Measurements from ENCODE around the gene CCDC63.
"Not testable (repeated sequence)": the region's sequence is repeated elsewhere in the genome, so short reads cannot be mapped to it uniquely, and the experiment has no call there.

The CCDC63 gene

DNA sequence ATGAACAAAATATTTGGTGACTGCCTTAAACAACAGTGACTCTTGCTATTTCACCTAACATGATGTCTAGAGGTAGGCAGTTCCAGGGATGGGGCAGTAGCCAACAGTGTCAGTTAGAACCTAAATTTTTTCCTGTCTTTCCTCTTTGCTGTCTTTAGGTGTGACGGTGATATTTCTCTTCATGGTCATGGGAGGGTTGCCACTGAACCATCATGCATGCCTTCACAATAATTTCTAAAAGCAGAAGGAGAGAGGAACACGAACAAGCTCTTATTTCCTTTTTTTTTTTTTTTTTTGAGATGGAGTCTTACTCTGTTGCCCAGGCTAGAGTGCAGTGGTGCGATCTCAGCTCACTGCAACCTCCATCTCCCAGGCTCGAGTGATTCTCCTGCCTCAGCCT lies 2.4 kb downstream of the CCDC63 start:
- TF ChIP-seq, protein P1, sequence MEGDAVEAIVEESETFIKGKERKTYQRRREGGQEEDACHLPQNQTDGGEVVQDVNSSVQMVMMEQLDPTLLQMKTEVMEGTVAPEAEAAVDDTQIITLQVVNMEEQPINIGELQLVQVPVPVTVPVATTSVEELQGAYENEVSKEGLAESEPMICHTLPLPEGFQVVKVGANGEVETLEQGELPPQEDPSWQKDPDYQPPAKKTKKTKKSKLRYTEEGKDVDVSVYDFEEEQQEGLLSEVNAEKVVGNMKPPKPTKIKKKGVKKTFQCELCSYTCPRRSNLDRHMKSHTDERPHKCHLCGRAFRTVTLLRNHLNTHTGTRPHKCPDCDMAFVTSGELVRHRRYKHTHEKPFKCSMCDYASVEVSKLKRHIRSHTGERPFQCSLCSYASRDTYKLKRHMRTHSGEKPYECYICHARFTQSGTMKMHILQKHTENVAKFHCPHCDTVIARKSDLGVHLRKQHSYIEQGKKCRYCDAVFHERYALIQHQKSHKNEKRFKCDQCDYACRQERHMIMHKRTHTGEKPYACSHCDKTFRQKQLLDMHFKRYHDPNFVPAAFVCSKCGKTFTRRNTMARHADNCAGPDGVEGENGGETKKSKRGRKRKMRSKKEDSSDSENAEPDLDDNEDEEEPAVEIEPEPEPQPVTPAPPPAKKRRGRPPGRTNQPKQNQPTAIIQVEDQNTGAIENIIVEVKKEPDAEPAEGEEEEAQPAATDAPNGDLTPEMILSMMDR (IDR thresholded peaks at IDR 0.05; ENCODE audit: insufficient read depth, low read depth, low read length, missing control alignments) = no peak

DNA sequence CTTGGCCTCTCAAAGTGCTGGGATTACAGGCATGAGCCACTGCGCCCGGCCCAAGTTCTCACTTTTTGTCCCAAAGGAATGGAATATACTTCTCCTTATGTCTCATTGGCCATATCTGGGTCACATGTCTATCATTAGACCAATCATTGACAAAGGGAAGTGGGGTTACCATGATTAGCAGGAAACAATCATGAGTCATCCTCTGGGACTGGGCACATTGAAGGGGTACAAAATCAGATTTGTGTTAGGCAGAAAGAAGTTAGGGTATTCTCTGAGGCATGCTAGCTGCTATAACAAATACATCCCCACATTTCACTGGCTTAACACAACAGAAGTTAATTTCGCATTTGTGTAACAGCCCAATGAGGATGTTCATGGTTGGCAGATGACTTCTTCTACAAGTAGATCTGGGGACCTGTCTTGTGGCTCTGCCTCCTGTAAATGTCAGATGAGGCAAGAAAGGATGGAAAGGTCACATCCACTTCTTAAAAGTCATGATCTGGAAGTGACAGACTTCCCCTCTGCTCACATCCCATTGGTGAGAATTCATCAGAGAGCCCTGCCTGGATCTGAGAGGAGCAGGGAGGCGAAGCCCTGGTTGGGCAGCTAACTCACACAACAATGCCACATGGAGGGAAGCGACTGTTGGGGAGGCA lies 3.1 kb downstream of the CCDC63 start:
- DNase-seq (ENCODE audit: low read depth) = no peak
- no peak overlapping the region for H3K4me3 ChIP-seq (ENCODE audit: low read depth, low read length)
- TF ChIP-seq, protein P1 (IDR thresholded peaks at IDR 0.05; ENCODE audit: insufficient read depth, low read depth, low read length, missing control alignments) = no peak

More for the DNA sequence above, 2.4 kb downstream of the CCDC63 start:
- DNase-seq (ENCODE audit: low read depth) = no peak
- H3K4me3 ChIP-seq (ENCODE audit: low read depth, low read length) = no peak overlapping the region

DNA sequence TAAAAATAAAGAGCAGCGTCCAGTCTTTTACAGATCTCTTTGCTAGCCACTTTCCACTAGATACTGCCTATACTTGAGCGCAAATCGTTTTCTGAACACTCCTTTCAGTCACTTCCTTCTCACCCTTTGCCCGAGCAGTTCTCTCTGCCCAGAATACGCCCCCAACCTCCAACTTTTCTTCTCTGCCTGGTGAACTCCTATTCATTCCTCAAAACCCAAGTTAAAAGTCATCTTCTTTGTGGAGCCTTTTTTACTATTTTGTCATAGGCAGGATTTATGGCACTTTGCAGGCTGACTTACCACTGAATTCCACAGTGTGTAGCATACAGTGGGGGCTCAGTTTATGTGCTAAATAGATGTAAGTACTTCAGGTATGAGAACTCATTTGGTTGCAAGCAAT lies 4.0 kb downstream of the CCDC63 start:
- no peak overlapping the region for H3K4me3 ChIP-seq (ENCODE audit: low read depth, low read length)
- no peak for DNase-seq (ENCODE audit: low read depth)
- TF ChIP-seq, protein P1 (IDR thresholded peaks at IDR 0.05; ENCODE audit: insufficient read depth, low read depth, low read length, missing control alignments) = no peak

DNA sequence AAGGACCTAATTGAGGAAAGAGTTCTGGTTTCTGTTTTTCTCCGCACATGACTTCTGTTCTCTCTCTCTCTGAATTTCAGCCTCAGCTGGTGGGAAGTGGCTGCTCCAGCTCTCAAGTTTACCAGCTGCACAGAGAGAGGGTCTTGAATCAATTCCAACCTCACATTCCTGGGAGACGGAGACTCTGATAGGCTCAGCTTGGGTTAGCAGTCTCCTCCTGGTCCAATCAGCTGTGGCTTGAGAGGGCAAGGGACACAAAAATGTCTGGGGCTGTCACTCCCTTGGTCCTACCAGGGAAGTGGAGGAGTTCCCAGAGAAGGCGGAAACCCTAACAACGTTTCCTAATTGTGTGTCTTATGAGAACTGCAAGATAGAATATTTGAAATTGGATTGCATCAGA lies 7.0 kb downstream of the CCDC63 start:
- DNase-seq (ENCODE audit: low read depth) = no peak
- H3K4me3 ChIP-seq (ENCODE audit: low read depth, low read length) = no peak overlapping the region
- TF ChIP-seq, protein P1 (IDR thresholded peaks at IDR 0.05; ENCODE audit: insufficient read depth, low read depth, low read length, missing control alignments) = no peak

DNA sequence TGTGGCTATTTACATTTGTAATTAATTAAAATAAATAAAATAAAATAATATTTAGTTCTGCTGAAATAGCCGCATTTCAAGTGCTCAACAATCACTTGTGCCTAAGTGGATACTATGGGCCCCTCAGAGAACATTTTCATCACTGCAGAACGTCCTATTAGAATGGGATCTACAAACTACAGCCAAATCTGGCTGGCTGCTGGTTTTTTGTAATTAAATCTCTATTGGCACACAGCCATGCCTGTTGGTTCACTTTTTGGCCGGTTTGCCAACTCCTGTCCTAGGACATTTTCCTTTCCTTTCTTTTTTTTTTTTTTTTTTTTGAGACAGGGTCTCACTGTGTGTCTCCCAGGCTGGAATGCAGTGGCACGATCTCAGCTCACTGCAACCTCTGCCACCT lies 9.8 kb downstream of the CCDC63 start:
- TF ChIP-seq, protein P1 (IDR thresholded peaks at IDR 0.05; ENCODE audit: insufficient read depth, low read depth, low read length, missing control alignments) = no peak
- DNase-seq (ENCODE audit: low read depth) = no peak
- no peak overlapping the region for H3K4me3 ChIP-seq (ENCODE audit: low read depth, low read length)

DNA sequence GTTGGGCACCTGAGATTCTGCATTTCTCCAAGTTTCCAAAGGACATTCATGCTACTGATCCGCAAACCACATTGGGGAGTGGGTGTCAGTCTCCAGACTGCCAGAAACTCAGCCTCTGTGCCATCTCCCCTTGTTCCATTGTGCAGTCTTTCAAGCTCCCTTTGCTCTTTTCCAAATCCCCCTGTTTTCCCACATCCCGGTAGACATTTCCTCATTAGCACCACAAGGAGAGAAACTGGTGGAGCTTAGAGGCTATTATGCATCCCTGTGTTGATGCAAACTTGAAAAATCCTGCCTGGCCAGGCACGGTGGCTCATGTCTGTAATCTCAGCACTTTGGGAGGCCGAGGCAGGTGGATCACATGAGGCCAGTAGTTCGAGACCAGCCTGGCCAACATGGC lies 10.7 kb downstream of the CCDC63 start:
- TF ChIP-seq, protein P1 (IDR thresholded peaks at IDR 0.05; ENCODE audit: insufficient read depth, low read depth, low read length, missing control alignments) = no peak
- H3K4me3 ChIP-seq (ENCODE audit: low read depth, low read length) = no peak overlapping the region
- DNase-seq (ENCODE audit: low read depth) = no peak

DNA sequence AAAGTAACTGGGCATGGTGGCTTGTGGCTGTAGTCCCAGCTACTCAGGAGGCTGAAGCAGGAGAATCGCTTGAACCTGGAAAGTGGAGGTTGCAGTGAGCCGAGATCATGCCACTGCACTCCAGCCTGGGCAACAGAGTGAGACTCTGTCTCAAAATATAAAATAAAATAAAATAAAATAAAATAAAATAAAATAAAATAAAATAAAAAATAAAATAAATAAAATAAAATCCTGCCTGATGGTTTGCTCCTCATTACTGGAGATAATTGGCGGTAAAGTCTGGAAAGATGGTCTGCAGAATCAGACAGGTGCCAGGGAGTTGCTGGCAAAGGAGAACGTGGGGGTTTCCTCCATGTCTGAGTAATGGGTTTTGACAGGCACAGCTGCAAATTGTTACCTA lies 11.2 kb downstream of the CCDC63 start:
- DNase-seq (ENCODE audit: low read depth); H3K4me3 ChIP-seq (ENCODE audit: low read depth, low read length): not testable (repeated sequence)
